AG20443 (cell line): ENCODE measurements around the gene ASTL.
"Not testable (repeated sequence)": the region's sequence is repeated elsewhere in the genome, so short reads cannot be mapped to it uniquely, and the experiment has no call there.

Experiments
- DNase-seq: peaks from one replicate; pipeline ENCODE4 v3.0.0; 2012; ENCODE audit warnings: low spot score, mixed read lengths

Gene ASTL

GRCh38 chr2:96146153-96146880 lies 8.0 kb upstream of the ASTL start:
- no peak for DNase-seq

GRCh38 chr2:96145848-96146152 lies 7.5 kb upstream of the ASTL start:
- DNase-seq = no peak

GRCh38 chr2:96145036-96145847 lies 6.9 kb upstream of the ASTL start, which contains the start of gene DUSP2:
DUSP2 (minus strand) TSS chr2:96145440; CDS start chr2:96145354, 86 bp downstream.
- DNase-seq = peak; percentile 92

GRCh38 chr2:96144481-96145035 lies 6.3 kb upstream of the ASTL start:
- DNase-seq = no peak

GRCh38 chr2:96143848-96144480 lies 5.7 kb upstream of the ASTL start:
- no peak for DNase-seq

- no peak for DNase-seq
Measured at GRCh38 chr2:96143231-96143847, 5.0 kb upstream of the ASTL start.

- no peak for DNase-seq
Measured at GRCh38 chr2:96142217-96143113, 4.2 kb upstream of the ASTL start.

- DNase-seq = not testable (repeated sequence)
Measured at GRCh38 chr2:96141624-96141967, 3.3 kb upstream of the ASTL start.

- no peak for DNase-seq
Measured at GRCh38 chr2:96140941-96141623, 2.8 kb upstream of the ASTL start.

- no peak for DNase-seq
Measured at GRCh38 chr2:96139181-96139758, 968 bp upstream of the ASTL start.

- DNase-seq = no peak
Measured at GRCh38 chr2:96137321-96138178, 752 bp downstream of the ASTL start.

- DNase-seq = no peak
Measured at GRCh38 chr2:96136129-96136720, 2.1 kb downstream of the ASTL start.

GRCh38 chr2:96135621-96136020 lies 2.7 kb downstream of the ASTL start:
- no peak for DNase-seq

- no peak for DNase-seq
Measured at GRCh38 chr2:96135171-96135570, 3.1 kb downstream of the ASTL start.

GRCh38 chr2:96134421-96134820 lies 3.9 kb downstream of the ASTL start:
- DNase-seq = no peak

- no peak for DNase-seq
Measured at GRCh38 chr2:96131813-96132745, 6.2 kb downstream of the ASTL start.

GRCh38 chr2:96131152-96131812 lies 7.0 kb downstream of the ASTL start:
- DNase-seq = no peak
